Stimulated activated CD8-positive, alpha-beta memory T cell treated with anti-CD3 and anti-CD28 coated beads, Interleukin-15, amount 100 ng/mL, for 4 hours (primary cell): ENCODE results near the gene FOXP1.

Experiments used
- DNase-seq, 2 donors: peaks; one replicate each; pipeline ENCODE4 v3.0.0-alpha.2; 2020; ENCODE audit warnings: low read depth in 2 of 2

Gene FOXP1

GRCh38 chr3:71148455-71149060, 435.0 kb downstream of the FOXP1 start:
- no peak for DNase-seq

- no peak for DNase-seq
Observed at GRCh38 chr3:71146673-71147072, 436.9 kb downstream of the FOXP1 start.

- no peak for DNase-seq
Observed at GRCh38 chr3:71145954-71146353, 437.6 kb downstream of the FOXP1 start.

DNA sequence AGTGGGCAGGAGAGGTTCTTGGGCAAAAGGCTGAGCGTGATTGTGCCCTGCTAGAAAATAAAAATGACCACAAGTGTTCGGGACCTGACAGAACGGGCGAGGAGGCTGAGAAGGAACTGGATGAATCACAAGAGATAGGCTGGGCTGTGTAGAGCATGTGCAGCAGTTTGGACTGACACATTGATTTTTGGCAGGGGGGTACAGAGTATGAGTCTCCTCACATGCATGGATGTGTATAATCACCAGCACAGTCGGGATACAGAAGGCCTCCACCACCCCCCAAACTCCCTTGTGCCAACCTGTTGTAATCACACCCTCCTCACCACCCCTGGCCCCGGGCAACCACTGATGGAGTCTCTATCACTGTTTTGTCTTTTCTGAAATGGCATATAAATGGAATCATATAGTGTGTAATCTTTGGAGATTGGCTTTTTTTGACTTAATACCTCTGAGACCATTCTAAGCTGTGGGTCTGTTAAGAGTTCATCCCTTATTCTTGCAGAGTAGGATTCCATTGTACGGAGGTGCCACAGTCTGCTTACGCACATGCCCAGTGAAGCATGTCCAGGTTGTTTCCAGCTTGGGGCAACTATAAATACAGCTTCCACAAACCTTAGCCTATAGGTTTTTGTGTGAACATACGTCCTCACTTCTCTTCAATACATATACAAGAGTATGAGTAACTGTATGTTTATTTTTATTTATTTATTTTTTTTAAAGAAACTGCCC, 438.8 kb downstream of the FOXP1 start:
- no peak for DNase-seq

- DNase-seq = no peak
Observed at GRCh38 chr3:71143493-71143892, 440.0 kb downstream of the FOXP1 start.

DNA sequence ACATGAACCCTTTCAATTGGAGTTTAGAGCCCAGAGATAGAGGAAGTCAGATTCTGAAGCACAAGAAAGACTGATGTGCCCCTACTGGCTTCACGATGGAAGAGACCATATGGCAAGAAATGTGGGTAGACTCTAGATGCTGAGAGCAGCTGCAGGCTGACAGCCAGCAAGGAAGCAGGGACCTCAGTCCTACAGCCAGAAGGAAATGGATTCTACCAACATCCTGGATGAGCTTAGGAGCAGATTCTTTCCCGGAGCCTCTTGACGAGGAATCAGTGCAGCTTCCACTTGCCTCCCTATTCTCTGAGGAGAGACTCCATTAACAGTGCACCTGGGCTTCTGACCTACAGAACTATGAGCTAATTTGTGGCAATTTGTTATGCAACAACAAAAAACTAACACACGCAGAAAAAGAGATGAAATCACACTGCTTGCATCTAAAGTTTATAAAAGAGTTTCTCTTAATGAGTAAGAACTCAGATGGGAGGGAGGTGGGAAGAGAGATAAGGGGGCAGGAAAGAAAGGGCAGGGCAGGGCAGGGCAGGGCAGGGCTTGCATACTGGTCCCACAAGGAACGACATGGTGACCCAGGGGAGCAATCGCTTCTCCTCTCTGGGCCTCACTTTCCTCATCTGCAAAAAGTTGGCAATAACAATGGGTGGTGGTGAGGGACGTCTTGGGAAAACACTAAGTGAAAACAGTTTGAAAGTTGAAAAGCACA, 440.9 kb downstream of the FOXP1 start:
- DNase-seq = no peak

DNA sequence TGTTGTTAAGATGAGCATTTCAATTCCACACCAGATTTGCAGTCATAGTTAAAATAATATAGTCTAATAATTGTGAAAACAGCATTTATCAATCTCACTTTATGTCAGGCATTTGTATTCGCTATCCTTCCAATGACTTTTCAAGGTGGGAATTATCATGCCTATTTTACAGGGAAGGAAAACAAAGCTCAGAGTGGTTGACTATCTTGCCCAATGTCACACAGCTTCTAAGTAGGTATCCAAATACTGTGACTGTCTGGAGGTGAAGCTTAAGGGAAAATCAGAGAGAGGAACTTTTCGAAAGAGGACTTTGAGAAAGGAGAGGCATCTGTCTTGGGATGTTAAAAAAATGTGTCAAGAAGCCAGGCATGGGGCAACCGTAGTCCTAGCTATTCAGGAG, 443.1 kb downstream of the FOXP1 start:
- no peak for DNase-seq

- no peak for DNase-seq
Observed at GRCh38 chr3:71139496-71139895, 444.0 kb downstream of the FOXP1 start.

- DNase-seq = no peak
Observed at GRCh38 chr3:71138410-71138809, 445.1 kb downstream of the FOXP1 start.

- DNase-seq = no peak
Observed at GRCh38 chr3:71136276-71136675, 447.3 kb downstream of the FOXP1 start.

GRCh38 chr3:71135373-71136088, 448.0 kb downstream of the FOXP1 start:
- no peak for DNase-seq

GRCh38 chr3:71134521-71134920, 449.0 kb downstream of the FOXP1 start:
- no peak for DNase-seq

DNA sequence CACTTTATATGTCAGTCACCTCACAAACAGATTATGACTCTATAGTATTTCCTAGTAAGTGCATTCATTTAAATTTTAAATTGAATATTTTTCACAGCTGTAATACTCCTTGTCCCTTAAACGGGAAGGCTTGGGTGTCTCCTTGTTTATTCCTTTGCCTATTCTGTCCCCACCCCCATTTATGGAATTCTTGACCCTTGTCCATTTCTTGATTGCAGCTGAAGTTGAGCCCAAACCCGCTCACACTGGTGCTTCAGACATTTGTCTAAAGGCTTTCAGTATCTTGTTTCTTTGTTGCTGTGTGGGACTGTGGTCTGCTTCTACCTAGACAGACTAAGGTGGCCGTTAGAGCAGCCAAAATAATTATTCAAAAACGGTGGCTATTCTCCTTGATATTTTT, 449.7 kb downstream of the FOXP1 start:
- no peak for DNase-seq

GRCh38 chr3:71132995-71133730, 450.4 kb downstream of the FOXP1 start:
- DNase-seq = no peak

DNA sequence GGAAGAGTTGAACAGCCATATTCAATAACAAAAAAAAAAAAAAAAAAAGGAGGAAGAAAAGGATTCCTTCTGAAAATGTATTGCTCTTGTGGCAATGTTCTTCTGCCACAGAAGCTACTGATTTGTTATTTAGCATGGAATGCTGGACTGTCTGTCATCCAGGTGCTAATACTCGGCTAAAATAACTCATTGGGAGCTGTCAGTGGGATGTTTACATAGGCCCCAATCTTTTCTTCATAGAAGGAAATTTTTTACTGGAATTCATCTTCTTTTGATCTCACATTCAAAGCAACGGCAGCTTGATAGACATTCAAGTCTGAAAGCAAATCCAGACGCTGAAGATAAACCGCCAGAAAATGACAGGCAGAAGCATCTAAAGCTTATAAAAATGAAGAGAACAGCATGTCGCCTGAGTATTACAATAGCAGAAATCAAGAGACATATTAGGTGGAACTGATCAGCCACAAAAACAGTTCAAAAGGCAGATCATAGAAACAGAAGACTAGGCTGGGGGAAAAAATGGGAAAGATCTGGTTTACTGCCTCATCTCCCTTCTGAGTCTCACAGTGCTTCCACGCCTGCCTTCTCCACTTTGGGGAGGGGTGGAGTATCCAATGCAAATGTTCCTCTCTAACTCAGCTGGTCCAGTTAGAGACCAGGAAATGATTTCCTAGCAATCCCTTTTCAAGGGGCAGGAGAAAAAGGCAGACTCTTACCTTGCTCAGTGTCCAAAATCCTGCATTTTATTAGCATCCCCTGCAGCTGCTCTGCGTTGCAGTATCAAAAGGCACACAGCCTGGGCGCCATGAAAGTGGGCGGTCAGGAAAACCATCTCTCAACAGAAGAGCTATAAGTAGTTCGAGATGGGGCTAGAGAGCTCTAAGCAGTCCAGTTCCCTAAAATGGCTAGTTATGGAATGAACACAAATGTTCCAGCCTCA, 451.9 kb downstream of the FOXP1 start:
- DNase-seq = no peak

DNA sequence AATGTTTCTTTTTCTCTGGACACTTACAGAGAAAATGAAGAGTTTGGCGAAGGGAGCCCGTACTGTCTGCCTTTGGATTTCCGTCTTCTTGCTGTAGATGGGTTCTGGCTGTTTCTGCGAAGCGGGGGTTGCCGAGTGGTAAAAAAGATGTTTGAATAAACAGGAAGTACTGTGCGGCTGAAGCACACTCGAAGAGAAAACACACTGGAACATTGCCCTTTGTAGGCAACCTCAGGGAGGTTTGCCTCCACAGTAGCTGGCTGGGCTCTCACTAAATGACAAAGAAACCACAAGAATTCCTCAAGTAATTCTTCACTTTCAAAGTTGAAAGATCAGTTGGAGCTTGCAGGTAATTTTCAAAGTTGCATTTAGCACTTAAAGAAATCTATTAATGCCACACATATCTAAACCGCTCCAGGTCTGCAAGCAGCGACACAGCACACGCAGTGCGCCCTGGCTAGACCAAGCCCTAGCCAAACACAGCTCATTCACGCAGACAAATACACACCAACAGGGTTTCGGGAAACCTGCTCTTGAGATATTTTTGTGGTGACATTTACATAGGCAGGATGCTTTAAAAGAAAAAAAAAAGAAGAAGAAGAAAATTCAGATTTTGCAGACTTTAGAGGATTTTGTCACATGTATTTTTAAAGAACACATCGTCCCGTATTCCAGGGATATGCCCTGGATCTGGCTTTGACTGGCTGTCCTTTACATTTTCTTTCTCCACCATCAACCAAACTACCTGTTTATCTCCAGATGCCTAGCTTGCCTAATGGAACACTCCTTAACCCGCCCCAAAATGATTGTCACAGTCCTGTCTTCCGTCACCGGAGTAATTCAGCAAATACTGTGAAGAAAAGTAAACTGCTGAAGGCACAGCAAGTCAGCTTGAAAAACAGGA, 452.8 kb downstream of the FOXP1 start:
- peak; percentile 47 to 57 for DNase-seq

DNA sequence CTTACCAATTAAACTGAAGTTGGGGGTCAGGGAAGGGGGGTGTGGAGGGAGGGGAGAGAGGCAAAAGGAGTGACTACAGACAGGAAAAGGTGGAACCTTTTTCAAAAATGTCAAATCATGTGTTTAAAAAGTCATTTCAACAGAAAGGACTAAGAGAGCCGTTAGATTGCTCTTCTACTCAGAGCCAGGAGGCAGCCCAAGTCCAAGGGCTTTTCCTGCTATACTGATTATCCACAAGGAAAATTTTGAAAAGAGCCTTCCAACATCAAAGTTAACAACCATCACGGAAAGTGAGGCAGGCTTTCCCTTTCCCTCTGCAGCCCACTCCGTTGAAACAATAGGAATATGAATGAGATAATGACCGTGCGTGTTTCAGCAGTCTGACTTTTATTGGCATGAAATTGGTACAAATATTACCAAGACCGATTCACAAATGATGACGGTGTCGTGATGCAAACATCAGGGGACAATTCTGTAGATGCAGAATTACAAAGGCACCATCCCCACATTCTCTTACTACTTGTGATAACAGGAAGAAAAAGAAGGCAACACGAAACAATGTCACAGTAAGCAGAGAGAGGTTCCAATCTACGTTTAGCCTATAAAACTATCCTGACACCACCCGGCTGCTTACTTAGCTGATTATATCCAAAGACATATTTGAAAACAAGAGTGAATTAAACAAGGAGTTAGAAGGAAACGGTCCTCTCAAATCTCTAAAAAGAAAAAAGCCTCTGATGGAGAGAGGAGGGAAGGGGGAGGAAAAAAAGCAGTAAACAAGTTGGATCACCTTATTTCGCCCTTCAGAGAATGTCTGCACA, 453.7 kb downstream of the FOXP1 start:
- DNase-seq = no peak

GRCh38 chr3:71128961-71129360, 454.6 kb downstream of the FOXP1 start:
- peak in 1 of 2 donors; percentile 28 for DNase-seq

DNA sequence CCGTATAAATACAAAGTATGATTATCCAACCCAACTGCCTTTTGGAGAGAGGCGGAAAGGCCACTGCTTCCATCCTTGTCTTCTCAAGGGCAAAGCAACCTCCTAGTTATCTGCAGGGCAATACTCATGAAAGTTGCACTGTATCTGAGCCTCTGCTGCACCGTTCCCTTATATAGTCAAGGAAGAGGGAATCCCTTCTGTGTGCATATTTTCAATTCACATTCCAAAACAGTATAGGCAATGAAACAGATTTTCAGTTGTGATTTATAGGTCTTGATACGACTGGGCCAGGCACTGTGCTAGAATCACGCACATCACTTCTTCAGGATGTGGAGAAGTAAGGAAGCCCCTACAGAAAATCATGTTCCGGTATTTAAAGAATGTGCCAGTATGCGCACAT, 455.7 kb downstream of the FOXP1 start:
- DNase-seq = no peak
